VCaP (cell line): Measurements from ENCODE around the gene CHST15.

ENCODE experiments used
- H3K27ac ChIP-seq: fragments of 450-650 bp; 2 replicates; pipeline ENCODE4 v1.5.1; 2017
- TF ChIP-seq, protein P1 (sequence below): fragments of 450-650 bp; conservative IDR thresholded peaks from 2 replicates; pipeline ENCODE4 v1.5.1; 2017; ENCODE audit warnings: mild to moderate bottlenecking, moderate library complexity

Gene CHST15

DNA sequence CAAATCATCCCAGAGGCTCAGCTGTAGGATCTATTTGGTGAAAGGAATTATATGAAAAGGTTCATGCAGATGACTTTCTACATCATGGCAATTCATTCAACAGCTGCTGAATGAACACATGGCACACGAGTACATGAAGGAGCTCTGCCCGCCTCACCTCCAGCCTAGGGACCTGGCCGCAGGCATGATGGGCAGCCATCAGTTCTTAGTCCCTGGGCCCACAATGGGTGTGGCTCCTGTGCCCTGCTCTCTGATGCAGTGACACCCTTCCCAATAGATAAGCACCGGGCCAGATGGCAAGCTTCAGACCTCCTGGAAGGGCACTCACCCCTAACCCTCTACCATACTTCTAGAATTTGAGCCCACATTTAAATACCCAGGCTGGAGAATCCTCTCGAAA is 3.5 kb downstream of the CHST15 start:
- no peak overlapping the region for H3K27ac ChIP-seq
- TF ChIP-seq, protein P1, sequence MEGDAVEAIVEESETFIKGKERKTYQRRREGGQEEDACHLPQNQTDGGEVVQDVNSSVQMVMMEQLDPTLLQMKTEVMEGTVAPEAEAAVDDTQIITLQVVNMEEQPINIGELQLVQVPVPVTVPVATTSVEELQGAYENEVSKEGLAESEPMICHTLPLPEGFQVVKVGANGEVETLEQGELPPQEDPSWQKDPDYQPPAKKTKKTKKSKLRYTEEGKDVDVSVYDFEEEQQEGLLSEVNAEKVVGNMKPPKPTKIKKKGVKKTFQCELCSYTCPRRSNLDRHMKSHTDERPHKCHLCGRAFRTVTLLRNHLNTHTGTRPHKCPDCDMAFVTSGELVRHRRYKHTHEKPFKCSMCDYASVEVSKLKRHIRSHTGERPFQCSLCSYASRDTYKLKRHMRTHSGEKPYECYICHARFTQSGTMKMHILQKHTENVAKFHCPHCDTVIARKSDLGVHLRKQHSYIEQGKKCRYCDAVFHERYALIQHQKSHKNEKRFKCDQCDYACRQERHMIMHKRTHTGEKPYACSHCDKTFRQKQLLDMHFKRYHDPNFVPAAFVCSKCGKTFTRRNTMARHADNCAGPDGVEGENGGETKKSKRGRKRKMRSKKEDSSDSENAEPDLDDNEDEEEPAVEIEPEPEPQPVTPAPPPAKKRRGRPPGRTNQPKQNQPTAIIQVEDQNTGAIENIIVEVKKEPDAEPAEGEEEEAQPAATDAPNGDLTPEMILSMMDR: no peak

DNA sequence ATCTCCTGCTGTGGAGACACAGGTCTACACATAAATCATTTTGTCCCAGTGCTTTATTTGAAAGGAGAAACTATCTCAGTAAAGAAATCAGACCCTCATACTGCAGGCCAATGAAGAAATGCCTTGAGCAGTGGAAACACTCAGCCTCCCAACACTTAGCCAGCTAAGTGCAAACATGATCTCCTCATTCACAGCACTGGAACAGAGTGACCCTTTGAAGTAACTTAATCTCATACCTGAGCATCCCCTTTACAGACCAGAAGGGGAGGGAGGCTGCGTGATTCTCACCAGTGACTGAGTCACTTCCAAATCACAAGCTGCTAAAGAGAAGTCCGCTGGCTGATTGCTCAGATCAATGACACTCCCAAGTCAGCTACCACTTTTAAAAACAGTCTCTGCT is 4.5 kb downstream of the CHST15 start:
- TF ChIP-seq, protein P1: no peak
- no peak overlapping the region for H3K27ac ChIP-seq

DNA sequence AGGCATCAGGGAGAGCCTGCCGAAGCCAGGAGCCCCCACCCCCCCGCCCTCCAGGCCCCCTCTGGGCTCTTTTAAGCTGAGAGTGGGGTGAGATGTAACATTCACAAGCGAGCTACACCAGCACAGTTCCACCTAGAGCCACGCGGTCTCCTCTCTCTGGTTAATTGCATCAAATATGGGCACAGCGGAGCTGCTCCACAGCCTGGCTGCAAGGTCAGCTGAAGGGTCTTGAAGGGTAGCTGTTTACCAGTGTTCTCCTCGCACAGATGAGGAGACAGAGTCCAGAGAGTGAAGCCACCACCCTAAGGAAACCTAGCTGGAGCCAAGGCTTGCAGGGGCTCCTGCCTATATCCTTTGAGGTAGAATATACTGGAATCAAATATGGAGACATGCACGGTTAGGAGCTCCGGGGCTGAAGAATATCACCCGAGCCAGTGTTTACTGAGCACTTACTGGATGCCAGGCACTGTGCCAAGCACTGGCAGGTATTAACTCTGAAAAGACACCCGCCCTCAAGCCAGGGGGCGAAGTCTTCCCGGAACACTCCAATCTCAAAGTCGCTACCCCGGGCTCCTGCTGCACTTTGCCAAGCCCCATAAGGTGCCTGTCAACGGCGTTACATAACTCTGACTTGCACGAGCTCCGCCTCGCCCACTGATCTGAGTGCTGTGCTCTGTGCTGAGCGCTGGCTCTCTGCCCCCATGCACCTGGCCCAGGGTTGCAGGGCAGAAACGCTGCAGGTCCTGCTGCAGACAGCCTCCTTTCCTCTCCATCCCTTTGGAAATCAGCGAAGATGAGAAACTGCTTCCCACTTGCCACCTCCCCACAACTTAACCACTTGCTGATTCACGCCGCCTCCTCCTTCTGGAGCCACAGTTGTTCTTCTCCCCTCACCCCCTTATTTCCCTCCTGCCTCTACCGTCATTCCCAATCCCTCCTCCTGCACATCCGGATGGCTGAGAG is 5.4 kb downstream of the CHST15 start:
- no peak overlapping the region for H3K27ac ChIP-seq
- TF ChIP-seq, protein P1: no peak

DNA sequence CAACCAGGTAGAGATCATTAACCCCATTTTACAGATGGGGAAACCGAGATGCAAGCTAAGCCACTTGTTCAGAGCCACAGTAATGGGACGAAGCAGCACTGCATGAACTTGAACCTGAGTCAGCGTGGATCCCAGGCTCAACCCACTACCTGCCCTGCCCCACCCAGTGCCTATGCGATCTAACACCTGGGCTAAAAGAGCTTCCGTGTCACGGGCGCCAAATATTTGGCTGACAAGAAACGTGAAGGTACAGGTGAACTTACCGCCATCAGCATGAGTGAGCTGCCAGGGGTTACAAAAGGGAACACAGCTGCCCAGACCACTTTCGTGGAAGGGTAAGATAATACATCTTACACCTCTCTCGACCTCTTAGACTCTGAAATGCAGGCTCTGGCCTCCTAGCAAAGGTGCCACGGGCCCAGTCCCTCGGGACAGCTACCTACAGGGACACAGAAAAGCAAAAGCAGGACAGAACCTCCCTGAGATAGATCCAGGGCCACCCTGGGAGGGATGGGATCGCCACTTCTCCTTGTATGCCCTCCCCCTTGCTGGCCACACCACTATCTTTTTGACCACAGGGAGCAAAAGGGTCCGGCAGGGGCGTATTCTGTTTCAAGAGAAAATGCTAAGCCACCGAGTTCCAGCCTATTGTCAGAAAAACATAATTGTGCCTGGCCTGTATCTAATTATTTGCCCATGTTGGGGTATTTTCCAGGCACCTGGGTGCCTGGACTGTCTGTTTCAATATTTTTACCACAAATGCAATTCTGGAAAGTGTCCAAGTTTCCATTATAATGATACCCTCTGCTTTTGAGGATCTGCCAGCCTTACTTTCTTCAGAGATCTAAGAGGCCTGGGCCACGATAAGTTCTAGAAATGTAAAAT is 6.4 kb downstream of the CHST15 start:
- no peak overlapping the region for H3K27ac ChIP-seq
- TF ChIP-seq, protein P1: no peak

DNA sequence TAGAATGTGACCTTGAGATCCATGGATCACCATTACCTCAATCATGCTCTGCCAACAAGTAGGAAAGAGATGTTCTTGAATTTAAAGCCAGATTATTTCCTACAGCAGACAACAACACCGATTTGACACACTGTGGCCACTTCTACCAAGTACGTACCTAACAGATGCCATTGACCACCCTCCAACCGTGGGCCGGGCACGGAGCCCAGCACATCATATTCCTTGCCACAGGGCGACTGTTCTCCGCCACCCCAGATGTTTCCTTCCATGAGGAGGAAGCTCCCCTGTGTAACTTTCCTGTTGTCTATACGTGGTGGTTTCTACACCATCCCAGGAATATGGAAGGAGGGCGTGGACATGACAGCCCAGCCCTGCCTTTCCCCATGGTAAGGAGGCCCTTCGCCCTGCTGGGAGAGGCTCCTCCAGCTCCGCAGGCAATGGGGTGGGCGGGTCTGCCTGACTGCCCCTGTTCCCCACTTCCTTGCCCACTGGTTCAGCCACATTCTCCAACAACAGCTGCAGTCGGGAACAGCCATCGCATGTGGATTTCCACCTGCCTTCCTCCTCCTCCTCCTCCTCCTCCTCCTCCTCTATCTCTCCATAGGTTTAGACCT is 7.2 kb downstream of the CHST15 start:
- H3K27ac ChIP-seq: no peak overlapping the region
- TF ChIP-seq, protein P1: no peak

DNA sequence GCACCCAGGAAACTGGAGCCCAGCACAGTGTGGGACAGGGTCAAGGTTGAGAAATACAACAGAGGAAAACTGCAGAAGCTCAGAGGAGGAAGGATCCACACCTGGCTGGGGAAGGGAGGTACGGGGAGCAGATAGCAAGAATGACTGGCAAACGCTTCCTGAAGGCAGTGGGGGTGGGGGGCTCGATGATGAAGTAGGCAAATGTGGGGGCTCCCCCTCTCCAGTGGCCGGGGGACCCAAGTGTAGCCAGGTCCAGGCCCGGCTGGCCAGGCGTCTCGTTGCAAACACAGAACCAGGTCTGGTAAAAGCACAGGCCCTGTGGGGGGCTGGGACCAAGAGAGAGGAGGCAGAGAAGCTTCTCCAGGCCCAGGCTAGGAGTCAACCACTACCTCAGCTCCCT is 7.7 kb downstream of the CHST15 start:
- TF ChIP-seq, protein P1: no peak
- no peak overlapping the region for H3K27ac ChIP-seq

DNA sequence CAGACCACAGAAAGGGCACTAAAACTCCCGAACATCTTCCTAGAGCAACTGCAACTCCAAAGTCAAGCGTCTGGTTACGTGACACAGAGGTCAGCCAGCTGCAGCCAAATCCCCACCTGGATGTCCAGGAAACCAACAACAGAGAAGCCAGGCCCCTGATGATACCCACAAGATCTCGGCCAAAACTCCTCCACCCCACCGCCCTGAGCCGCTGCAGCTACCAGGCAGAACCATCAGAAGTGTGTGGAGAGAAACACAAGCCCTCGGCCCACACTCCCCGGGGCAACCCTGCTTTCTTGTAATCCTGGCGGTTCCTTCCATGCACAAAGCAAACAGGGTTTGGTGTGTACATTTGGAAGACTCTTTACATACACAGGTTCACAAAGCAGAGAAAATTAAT is 8.7 kb downstream of the CHST15 start:
- TF ChIP-seq, protein P1: no peak
- H3K27ac ChIP-seq: no peak overlapping the region
